Fibroblast of skin of right biceps (primary cell): ENCODE measurements around the gene PIGZ.
A peak's percentile ranks its signal among the peaks of the same experiment; 100 is the strongest.

Experiments used
- DNase-seq: peaks from one replicate; pipeline ENCODE4 v3.0.0-alpha.2; 2013

Gene PIGZ

DNA sequence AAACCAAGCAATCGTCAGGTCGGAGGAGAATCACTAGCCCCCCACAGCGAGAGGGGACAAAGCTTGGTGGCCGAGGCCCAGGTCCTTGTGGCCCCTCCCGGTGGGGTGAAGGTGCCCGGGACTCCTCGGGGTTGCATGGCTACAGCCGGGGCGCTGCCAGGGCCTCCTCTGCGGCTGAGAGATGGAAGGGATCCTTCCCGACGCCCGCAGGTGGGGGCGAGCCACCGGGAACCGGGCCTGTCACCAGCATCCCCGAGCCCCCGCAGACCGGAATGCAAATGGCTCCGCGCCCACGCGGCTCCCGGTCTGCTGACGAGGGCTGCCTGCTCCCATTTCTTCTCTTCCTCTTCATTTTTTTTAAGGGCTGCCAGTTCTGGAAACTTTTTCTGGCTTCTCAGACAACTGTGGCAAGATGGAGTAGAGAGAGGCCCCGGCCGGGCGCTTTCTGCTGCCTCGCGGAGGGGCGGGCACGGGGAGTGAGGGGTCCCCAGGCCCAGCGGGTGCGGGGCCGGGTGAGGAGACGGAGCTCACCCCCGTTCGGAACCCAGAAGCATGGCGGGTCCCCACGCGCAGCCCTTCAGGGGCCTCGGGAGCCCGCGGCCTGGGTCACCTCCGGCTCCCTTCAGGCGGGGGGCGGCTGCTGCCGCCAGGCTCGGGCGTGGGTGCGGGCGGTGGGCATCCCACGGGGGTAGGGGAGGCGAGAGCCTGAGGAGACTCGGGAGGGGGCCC, 33.5 kb upstream of the PIGZ start:
- no peak for DNase-seq

DNA sequence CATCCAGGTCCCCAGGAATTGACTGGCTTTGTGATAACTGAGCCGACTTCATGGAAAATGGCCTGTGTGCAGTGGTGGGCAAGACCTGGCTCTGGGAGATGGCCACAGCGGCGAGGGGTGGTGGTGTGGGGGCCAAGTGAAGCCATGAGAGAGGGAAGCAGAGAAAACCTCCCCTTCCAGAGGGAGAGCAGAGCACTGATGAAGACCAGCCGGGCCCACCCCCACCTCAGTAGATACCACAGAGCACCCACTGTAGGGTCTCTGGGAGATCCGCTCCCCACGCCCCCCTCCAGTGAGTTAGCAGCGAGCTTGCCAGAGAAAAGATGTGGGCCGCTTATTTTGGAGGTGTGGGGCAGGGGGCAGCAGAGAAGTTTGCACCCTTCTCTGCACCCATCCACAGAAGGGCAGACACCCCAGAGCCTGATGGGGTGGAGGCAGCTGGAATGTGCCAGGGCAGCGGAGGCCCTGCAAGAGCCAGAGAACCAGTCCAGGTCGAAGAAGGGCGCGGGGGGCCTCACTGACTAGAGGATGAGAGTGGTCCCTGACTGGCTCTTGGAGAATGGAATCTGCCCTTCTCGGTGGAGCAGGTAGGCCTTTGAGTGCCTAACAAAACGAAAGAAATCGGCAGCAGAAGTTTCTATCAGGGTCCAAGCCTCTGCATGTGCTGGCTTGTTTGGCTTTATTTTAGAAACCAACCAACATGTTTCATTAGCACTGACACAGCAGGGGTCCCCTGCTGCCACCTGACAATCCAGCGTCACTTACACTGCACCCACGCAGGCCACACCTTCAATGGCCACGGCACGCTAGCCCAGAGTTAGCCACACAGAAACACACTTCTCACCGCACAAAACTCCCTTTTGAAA, 32.7 kb upstream of the PIGZ start:
- no peak for DNase-seq

DNA sequence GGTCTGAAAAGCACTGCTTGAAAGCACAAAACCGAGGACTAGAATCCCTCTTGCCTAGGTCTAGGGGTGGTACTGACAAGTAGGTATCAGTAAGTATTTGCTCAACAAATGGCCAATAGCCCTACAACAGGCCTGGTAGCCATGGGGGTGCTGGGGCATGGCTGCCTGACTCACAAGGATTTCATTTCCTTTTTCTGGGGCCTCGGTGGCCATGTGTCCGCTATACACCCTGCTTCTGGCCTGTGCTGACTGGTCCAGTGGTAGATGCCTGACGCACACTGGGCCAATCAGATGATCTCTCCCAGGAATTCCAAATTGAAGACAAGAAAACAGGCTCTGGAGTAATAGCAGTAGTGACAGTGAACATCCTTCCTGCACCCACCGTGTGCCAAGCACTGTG, 31.6 kb upstream of the PIGZ start:
- no peak for DNase-seq

DNA sequence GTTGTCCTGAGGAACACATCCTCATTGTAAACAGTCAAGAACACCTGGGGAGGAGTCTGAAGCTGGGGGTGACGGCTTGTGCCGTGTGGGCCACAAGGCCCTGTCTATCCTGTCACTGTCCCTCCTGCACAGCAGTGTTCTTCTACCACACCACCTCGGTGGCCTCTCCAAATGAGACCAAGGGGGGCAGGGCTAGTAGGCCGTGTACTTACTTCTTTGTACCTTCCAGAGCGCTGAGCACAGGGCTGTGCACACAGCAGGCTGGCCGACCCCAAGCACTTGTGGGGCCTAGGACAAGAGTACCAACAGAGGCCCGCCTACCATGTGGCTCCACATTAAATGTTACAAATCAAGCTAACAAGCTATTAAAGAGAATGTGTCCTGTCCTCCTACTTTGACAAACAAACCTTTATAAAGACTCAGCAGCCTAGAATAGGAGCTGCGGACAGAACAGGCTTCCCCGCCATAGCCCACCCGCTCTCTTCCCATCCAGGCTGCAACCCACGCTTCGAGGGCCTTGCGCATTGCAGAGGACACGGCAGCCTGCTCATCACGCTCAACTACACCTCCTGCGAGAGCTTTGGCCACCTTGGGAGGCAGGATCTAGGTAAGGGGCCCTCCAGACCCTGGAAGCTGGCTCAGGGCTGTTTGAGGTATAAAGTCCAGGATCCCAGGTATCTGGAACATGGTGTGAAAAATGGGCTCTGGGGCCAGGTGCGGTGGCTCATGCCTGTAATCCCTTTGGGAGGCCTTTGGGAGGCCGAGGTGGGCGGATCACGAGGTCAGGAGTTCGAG, 30.5 kb upstream of the PIGZ start:
- DNase-seq, result no peak

DNA sequence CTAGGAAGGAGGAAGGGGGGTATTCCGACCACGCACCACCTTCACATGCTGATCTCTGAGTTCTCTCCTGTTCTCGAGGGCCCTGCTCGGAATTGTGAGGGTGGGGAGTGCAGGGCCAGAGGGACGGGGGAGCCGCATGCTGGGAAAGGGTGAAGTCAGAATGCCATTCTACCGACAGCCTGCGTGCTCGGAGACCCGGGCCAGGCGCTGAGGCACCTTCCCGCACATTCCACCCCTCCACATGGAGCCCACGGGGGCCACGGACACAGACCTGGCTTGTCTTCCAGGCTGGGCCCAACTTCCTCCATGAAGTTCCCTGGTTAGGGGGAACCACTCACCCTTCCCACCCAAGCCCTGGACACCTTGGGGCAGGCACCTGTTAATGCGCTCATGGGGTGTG, 28.7 kb upstream of the PIGZ start:
- DNase-seq, result no peak

DNA sequence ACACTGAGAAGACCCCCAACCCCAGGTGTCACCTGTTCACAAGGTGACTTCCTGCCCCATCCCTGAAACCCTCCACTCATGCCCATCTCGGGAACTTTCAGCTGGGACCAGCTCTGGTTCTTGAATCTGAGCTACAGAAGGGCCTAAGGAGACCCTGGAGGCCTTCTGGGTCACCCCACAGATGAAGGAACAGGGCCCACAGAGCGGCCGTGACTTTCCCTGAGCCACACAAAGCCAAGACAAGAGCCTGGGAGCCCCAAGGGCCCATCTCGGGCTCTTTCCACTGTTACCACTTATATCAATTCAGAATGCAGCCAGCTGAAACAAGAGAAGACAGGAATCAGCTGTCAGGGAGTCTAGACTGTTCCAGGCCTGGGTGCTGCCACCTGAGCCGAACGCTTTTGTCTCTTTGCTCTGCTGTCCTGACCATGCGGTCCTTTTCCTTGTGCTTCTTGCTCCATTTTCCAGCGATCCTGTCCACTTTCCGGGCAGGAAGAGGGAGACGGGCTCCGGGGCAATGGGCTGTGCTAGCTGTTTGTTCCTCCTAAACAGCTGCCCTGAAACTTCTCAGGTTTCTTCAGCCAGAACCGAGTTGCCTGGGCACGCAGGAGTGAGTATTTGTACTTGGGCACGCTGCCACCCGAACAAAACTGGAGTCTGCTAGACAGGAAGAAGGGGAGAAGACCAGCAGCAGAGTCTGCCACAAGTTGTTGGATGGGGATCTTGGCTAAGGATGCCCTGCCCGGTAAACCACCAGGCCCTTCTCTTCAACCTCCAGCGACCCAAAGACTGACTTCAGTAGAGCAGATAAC, 28.0 kb upstream of the PIGZ start:
- no peak for DNase-seq

DNA sequence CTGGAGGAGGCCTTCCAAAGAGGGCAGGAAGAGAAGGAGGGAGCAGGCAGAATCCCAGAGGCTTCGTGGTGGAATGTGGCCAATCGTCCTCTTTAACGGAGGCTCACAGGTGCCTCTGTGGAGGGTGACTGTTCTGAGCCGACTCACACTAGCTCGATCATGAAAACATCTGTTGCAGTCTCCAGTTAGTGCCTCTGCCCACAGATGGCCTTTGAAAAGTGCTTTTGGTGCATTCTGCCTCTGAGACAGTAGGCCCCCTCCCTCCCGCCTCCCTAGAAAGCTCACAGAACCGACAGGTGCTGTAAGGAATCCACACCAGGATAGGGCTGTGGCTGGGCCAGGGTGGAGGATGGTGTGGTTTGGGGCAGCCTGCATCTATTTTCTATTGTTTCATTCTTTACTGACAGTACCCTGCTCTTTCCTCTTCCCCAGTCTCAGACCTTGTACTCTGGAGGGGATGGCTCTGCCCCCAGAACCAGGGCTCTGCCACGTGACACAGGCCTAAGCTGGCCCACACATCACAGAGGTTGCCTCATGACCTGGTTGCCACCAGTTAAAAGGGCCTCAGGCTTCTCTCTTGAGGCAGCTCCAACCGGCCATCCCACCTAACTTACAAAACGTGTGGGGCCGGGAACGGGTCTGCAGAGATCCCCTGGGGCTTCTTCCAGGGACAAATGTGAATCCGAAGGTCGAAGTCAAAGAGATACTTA, 27.2 kb upstream of the PIGZ start:
- no peak for DNase-seq

DNA sequence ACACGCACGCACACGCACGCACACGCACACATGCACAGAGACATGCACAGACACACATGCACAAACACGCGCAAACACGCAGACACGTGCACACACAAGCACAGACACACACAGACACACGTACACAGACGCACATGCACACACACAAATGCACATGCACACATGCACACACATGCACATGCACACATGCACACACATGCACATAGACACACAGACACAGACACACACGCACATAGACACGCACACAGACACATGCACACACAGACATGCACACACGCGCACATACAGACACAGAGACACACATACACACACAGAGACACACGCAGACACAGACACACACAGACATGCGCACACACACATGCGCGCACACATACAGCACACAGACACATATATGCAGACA, 26.4 kb upstream of the PIGZ start:
- DNase-seq, result no peak

DNA sequence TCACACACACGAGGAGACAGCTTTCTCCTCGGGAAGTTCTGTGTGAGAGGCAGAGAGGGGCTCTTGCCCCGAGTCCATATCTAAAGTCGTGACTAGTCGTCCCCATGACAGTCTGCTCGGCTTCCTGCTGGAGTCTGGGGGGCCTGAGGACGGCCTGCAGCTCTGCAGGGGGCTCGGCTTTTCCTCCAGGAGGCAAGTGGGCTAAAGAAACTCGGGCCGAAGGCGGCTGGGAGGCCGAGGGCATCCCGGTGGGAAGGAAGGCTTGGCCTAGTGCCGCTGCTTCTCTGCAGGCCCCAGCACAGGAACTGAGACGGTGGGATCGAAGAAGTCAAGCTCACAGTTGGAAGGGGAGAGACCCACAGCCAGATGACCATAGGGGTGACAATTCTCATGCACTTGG, 25.4 kb upstream of the PIGZ start:
- DNase-seq, result no peak

DNA sequence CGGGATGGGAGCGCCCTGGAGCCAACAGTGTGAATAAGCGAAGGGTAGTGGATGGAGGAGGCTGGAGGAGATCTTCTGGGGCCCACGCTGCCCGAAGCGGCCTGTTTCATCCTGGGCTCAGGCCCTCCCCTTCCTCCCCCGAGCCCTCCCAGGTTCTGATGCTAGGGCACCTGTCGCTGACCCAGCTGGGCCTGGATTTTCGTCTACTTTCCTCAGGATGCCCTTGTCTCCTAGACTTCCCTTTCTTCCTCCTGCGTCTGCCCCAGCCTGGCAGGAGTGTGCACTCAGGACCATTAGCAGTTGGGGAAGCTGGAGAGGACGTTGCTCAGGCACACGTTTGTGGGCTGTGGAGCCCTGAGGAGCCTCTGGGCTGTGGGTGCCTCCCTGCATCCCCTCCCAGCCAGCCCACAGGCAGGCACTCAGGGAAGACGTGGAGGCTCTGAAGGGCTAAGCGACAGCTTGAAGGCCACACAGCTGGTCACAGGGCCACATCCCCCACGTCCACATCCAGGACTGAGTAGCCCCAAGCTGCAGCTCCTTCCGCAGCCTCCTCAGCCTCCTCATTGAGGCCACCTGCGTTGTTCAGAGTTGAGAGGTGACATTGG, 23.9 kb upstream of the PIGZ start:
- no peak for DNase-seq

DNA sequence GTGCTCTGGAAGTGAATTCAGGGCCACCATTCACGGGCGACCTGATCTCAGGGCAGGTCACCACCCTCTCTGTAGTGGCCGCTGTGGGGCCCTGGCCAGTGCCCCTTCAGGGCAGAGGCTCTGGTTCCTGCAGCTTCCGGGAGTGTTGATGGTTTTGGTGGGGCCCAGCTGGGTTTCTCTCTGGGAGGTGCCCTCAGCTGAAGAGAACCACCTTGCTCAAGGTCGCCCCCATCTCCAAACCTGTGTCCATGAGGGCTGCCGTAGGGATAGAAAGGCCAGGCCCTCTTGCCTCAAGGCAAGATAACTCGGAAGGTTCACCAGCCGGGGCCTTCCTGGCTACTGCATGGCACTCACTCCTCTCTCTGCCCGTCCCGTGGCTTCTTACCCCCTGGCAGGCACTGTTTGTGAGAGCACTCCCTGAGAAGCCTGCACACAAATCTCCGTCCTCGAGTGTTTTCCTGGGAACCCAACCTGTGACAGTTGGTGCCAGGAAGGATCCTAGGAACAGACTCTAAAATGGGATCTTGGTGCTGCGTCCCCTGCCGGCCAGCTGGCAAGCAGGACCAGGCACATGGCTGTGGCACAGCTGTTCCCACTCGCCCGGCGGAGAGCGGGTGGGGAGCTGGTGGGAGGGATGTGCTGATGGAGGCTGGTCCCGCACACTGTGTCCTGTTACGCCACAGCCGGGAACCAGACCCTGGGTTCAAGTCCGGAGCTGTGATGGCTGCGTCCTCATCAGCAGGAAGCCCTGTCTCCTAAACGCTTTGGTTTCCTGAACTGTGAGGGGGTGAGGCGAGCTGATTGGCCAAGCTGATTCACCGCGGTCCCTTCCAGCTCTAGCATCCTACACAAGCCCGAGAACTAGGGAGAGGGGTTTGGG, 23.2 kb upstream of the PIGZ start:
- no peak for DNase-seq

DNA sequence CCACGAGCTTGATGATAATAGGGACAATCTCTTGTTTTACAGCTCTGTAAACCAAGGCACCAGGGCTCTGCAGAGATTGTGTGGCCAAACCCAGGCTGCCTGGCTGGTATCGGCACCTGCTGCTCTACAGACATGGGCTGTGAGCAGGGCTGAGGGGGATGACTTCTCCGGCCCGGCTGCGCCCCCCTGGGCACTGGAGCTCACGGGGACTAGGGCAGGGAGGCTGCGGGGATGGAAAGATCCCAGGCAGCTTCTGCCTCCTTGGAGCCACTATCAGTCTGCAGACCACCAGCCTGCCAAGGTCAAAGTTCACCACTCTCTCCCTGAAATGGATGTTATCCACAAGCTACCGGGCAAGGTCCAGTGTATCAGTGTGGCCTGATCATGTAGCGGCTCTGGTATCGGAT, 22.0 kb upstream of the PIGZ start:
- no peak for DNase-seq

DNA sequence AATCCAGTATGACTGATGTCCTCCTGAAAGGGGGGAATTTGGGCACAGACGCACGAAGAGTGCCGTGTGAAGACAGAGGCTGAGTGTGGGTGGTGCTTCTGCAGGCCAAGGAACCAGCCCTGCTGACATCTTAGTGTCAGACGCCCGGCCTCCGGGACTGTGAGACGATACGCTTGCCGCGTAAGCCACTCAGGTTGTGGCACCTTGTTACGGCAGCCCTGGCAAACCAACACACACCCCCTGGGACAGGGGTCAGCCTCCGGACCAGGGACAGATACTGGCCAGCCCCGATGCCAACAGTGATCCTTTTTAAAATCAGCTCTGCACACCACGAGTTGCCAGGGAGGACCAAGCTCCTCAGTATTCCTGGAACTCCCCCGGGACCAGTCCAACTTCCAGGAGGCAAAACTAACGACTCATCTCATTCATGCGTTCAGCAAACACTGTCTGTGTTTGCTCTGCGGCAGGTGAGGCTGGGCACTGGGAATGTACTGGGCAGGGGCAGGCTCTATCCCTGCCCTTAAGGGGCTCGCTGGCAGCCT, 21.2 kb upstream of the PIGZ start:
- DNase-seq, result peak; percentile 30

DNA sequence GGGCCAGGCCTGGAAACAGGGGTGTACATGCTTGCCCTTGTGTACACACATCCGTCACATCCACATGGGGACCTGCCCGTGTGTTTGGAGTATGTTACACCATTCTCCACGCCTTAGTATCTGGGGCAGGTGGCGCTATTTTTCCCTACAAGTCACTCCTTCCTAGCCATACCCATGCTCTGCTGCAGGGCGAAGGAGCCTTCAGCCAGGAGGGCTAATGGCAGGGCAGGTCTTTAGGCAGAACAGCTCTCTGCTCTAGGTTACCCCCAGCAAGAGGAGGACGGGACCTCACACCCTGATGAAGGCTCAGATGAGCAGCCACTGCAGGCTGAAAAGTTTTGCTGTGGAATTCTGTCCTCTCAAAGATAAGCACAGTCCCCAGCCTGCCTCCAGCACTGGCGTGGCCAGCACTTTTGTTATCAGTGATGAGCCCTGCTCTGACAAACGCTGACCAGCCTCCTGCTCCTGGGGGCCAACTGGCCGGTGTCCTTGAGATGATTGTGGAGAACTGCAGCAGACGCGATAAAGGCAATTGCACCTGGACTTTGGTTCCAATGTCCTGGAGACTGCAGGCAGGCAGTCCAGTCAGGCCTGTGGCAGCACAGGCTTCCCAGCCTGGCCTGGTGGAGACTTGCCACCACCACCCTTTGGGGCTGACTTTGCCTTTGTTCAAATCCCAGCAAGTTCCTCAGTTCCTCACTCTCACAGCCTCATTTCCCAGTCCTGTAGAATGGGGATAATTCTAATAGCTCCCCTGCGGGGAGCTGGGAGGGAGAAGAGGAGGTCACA, 19.8 kb upstream of the PIGZ start:
- DNase-seq, result no peak

DNA sequence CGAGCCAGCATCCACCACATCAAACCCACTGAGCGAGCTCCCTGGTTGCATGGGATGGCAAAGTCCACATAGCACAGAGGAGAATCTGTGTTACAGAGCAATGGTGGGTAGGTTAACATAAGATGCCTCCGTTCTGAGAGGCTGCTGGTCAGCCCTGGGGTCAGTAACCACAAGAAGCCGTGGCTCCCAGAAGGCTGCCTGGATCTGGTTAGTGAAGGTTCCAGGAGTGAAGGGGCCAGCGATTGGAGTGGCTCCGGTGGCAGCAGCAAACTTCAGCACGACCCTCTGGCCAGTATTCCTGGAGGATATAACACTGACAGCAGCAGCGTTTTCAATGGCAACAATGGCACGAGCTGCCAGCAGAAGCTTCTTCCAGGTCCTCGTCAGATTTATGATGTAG, 18.4 kb upstream of the PIGZ start:
- no peak for DNase-seq

DNA sequence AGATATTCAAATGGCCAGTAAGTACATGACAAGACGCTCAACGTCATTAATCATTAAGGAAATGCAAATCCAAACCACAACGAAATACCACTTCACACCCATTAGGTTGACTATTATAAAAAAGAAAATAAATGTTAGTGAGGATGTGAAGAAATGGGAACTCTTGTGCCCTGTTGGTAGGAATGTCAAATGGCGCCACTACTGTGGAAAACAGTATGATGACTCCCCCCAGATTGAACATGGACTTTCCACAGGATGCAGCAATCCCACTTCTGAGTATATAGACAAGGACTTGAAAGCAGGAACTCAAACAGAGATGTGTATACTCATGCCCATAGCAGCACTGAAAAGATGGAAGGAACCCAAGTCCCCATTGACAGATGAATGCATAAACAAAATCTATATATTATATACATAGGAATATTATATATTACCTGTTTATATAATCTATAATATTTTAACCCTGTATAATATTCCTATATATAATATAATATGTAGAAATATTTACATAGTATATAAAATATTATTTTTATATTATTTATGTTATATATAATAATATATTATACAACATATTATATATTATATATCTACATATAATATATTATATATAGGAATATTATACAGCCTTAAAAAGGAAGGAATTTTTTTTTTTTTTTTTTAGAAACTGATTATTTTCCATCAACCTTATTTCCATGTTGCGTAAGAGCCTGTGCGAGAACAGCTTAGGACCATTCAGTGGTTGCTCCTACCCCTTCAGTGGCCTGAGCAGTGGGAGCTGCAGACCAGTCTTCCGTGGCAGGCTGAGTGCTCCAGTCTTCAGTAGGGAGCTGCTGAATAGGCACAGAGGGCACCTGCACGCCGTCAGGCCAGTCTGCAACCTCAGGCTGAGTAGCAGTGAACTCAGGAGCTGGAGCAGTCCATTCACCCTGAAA, 17.6 kb upstream of the PIGZ start:
- DNase-seq, result no peak

DNA sequence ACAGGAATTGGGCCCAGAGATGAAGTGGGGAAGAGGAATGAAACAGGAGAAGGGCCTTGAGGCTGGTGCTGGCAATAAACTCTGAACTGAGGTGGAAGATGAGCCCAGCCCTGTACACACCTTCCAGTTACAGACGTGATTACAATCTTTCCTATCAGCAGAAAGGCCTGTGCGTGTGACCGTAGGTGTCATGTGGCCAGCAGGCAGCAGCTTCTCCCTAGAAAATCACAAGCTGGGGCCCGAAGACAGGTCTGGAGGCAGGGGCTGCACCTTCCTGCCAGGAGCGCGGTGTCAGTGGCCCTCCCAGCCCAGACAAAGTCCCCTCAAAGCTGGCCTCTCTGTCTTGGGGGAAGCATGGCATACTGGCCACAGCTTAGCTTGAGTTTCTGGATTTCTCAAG, 16.7 kb upstream of the PIGZ start:
- no peak for DNase-seq

DNA sequence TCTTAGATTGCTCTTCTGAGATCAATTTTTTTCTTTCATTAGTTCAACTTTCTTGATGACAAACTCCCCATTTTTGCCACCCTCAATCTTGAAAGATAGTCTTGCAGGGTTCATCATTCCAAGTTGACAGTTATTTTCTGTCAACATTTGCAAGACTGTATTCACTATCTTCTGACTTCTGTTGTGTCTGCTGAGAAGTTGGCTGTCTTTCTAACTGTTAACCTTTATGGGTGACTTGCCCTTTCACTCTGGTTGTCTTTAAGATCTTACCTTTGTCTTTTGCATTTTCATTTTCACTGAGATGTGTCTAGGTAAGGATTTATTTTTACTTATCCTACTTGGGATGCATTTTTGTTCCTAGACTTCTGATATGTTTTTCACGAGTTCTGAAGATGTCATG, 14.6 kb upstream of the PIGZ start:
- no peak for DNase-seq
